ENCODE data around the gene DDA1. TPM values are rescaled to one million over a fixed set of nuclear protein-coding genes. Genes with fewer than 3 reads are reported as not detected.

DDA1 gene
- total and polyA plus RNA-seq, 2 of the 13 experiments (the other 11 are each of a cell fraction or from before 2014, with no cell fraction given) = 24.5 to 26.0 TPM

- TF ChIP-seq ZHX2 (IDR thresholded peaks at IDR 0.05; ENCODE audit: low read depth) = 0 out of 2 replicates have a peak, but pooled peaks have one; percentile 19
- no peak for TF ChIP-seq ZHX2 (CRISPR knock-in tag; IDR thresholded peaks at IDR 0.05; ENCODE audit: borderline replicate concordance)
- TF ChIP-seq RARA (CRISPR knock-in tag; IDR thresholded peaks at IDR 0.05) = no peak
- no peak for TF ChIP-seq ZFAT (CRISPR knock-in tag; conservative IDR thresholded peaks at IDR 0.05)
- peak; percentile 62 to 89; a peak in 3 of 4 replicates for TF ChIP-seq NR2F1 (CRISPR knock-in tag; IDR thresholded peaks at IDR 0.05)
- TF ChIP-seq IKZF4 (CRISPR knock-in tag; IDR thresholded peaks at IDR 0.05; ENCODE audit: borderline replicate concordance, low read depth, not compliant biosample characterization) = no peak
- TF ChIP-seq ZNF264 (CRISPR knock-in tag; IDR thresholded peaks at IDR 0.05) = no peak
- TF ChIP-seq ZNF781 (CRISPR knock-in tag; IDR thresholded peaks at IDR 0.05; ENCODE audit: borderline replicate concordance, not compliant biosample characterization) = peak; percentile 65
- TF ChIP-seq MYNN (CRISPR knock-in tag; IDR thresholded peaks at IDR 0.05; ENCODE audit: low read depth) = no peak
- peak; percentile 7 for TF ChIP-seq HNRNPLL (IDR thresholded peaks at IDR 0.05; ENCODE audit: low read depth, low read length, poor library complexity, severe bottlenecking)
- no peak for TF ChIP-seq AHR (CRISPR knock-in tag; IDR thresholded peaks at IDR 0.05)
- TF ChIP-seq ZNF713 (CRISPR knock-in tag; IDR thresholded peaks at IDR 0.05) = no peak
- TF ChIP-seq ZNF709 (CRISPR knock-in tag; IDR thresholded peaks at IDR 0.05) = peak; percentile 76; the same call in 1 of the 2 replicates
- peak; percentile 99 for TF ChIP-seq NR2C2 (CRISPR knock-in tag; IDR thresholded peaks at IDR 0.05; ENCODE audit: borderline replicate concordance)
- peak; percentile 84 for TF ChIP-seq PHF20 (CRISPR knock-in tag; IDR thresholded peaks at IDR 0.05)
- peak; percentile 23 for TF ChIP-seq RBM22 (optimal IDR thresholded peaks at IDR 0.05; ENCODE audit: low read length)
- no peak for TF ChIP-seq ZNF782 (CRISPR knock-in tag; IDR thresholded peaks at IDR 0.05; ENCODE audit: borderline replicate concordance)
- TF ChIP-seq MYPOP (CRISPR knock-in tag; IDR thresholded peaks at IDR 0.05) = 0 out of 2 replicates have a peak, but pooled peaks have one; percentile 4
- peak; percentile 40; the same call in 1 of the 2 replicates for TF ChIP-seq ELF4 (CRISPR knock-in tag; IDR thresholded peaks at IDR 0.05; ENCODE audit: borderline replicate concordance)
- TF ChIP-seq, protein P1, sequence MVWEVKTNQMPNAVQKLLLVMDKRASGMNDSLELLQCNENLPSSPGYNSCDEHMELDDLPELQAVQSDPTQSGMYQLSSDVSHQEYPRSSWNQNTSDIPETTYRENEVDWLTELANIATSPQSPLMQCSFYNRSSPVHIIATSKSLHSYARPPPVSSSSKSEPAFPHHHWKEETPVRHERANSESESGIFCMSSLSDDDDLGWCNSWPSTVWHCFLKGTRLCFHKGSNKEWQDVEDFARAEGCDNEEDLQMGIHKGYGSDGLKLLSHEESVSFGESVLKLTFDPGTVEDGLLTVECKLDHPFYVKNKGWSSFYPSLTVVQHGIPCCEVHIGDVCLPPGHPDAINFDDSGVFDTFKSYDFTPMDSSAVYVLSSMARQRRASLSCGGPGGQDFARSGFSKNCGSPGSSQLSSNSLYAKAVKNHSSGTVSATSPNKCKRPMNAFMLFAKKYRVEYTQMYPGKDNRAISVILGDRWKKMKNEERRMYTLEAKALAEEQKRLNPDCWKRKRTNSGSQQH (CRISPR knock-in tag; IDR thresholded peaks at IDR 0.05; ENCODE audit: low read depth) = peak; percentile 27; the same call in 1 of the 2 replicates
- no peak for TF ChIP-seq ZNF224 (CRISPR knock-in tag; IDR thresholded peaks at IDR 0.05)
Observed at GRCh38 chr19:17309198-17309964, at the start of gene DDA1 (continued).
